Tibial artery (tissue), 4 donors: ENCODE results near the gene FAM20B.

Source experiments
- DNase-seq, 2 donors: peaks; one replicate each; pipeline ENCODE4 v3.0.0-alpha.2; 2019
- H3K27ac ChIP-seq, 2 donors: fragments of 200-600 bp; sonication (generic) in 1 of 2; 1 replicate in 1 of 2; 2 replicates in 1 of 2; pipeline ENCODE4 v1.5.1; 2018 to 2019; ENCODE audit warnings: mild to moderate bottlenecking in 1 of 2
- H3K27me3 ChIP-seq, 2 donors: fragments of 200-600 bp; sonication (generic) in 1 of 2; one replicate each; pipeline versions ENCODE4 v1.5.1 to v1.6.0; 2016 to 2019
- H3K36me3 ChIP-seq, 3 donors: fragments of 200-600 bp; sonication (generic) in 2 of 3; one replicate each; pipeline ENCODE4 v1.5.1; 2016 to 2019; ENCODE audit warnings: mild to moderate bottlenecking in 2 of 3
- H3K4me1 ChIP-seq, 4 donors: fragments of 200-600 bp; sonication (generic) in 2 of 4; 1 replicate in 3 of 4; 2 replicates in 1 of 4; pipeline ENCODE4 v1.5.1; 2016 to 2019
- H3K4me3 ChIP-seq, 2 donors: fragments of 200-600 bp; sonication (generic) in 1 of 2; 1 replicate in 1 of 2; 2 replicates in 1 of 2; pipeline ENCODE4 v1.5.1; 2018 to 2019; ENCODE audit warnings: mild to moderate bottlenecking in 2 of 2
- H3K9me3 ChIP-seq, 3 donors: fragments of 200-600 bp; sonication (generic) in 1 of 3; one replicate each; pipeline ENCODE4 v1.5.1; 2016 to 2019
- intact Hi-C: fragments of 100-400 bp; cut with DNase I; formaldehyde crosslinking; loops from one replicate; pipeline ENCODE4 v1.15.0; 2023; ENCODE audit warnings: low total_unique reads
- TF ChIP-seq, protein P1 (sequence below), 2 experiments: fragments of 200-600 bp in 1 of 2; fragments of 450-650 bp in 1 of 2; IDR thresholded peaks; one replicate each; pipeline ENCODE4 v1.5.1; 2017 to 2019; ENCODE audit warnings: antibody characterized with exemption in 2 of 2, mild to moderate bottlenecking in 1 of 2, moderate library complexity in 1 of 2

Gene FAM20B

DNA sequence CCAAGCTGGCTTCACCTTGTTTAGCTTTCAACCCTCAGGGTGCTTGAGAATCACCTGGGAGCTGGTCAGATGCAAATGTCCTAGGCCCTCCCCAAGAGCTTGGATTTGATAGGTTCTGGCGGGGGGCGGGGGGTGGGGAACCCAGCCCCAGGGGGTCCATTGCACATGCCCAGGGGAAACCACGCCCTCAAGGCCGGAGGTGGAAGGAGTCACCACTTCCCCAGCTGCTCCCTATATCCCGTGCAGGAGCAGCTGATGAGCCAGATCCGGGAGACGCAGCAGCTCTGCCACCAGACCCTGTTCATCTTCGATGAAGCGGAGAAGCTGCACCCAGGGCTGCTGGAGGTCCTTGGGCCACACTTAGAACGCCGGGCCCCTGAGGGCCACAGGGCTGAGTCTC lies 62.0 kb downstream of the FAM20B start:
- no peaks in the 10 kb centered on the region for H3K27me3 ChIP-seq
- TF ChIP-seq, protein P1, sequence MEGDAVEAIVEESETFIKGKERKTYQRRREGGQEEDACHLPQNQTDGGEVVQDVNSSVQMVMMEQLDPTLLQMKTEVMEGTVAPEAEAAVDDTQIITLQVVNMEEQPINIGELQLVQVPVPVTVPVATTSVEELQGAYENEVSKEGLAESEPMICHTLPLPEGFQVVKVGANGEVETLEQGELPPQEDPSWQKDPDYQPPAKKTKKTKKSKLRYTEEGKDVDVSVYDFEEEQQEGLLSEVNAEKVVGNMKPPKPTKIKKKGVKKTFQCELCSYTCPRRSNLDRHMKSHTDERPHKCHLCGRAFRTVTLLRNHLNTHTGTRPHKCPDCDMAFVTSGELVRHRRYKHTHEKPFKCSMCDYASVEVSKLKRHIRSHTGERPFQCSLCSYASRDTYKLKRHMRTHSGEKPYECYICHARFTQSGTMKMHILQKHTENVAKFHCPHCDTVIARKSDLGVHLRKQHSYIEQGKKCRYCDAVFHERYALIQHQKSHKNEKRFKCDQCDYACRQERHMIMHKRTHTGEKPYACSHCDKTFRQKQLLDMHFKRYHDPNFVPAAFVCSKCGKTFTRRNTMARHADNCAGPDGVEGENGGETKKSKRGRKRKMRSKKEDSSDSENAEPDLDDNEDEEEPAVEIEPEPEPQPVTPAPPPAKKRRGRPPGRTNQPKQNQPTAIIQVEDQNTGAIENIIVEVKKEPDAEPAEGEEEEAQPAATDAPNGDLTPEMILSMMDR (IDR thresholded peaks at IDR 0.05) = no peak
- no peaks in the 10 kb centered on the region for H3K9me3 ChIP-seq
- H3K27ac ChIP-seq = no peak overlapping the region
- intact Hi-C loops = no loop called here
- peaks cover 0 to 43% (median 37%) of the 10 kb centered on the region in 4 donors for H3K4me1 ChIP-seq
- no peak for DNase-seq
- no peak overlapping the region for H3K4me3 ChIP-seq
- H3K36me3 ChIP-seq = peaks cover 4 to 56% (median 18%) of the 10 kb centered on the region in 3 donors

DNA sequence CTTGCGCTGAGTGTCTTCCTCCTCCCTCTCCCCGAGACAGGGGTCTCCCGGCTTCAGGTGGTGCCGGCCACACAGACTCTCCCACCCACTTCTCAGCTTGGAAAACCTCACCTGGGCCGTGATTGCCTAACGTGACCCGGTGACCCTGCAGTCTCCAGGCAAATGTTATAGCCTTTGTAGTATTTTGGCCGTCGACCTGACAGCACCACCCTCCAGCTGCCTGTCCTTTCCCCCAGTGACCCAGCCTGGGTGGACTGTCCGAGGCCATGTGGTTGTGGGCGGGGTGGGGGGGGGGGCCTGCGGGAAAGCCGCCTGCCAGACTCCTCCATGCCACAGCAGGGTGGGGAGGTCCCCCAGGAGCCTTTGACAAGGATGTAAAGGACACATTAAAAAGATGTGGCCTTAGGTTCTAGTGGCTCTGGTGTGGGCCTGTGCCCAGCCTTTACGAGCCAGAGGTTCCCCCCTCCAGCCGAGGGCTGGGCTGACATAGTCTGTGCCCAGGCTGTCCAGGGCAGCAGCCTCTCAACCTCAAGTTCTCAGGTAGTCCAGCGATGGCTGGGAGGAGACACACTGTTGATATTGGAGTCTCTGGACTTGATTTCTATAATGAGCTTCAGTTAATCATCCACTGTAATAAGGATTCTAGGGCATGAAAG lies 64.3 kb downstream of the FAM20B start:
- intact Hi-C loops = no loop called here
- DNase-seq = no peak
- H3K36me3 ChIP-seq = peaks cover 18 to 75% (median 41%) of the 10 kb centered on the region in 3 donors

DNA sequence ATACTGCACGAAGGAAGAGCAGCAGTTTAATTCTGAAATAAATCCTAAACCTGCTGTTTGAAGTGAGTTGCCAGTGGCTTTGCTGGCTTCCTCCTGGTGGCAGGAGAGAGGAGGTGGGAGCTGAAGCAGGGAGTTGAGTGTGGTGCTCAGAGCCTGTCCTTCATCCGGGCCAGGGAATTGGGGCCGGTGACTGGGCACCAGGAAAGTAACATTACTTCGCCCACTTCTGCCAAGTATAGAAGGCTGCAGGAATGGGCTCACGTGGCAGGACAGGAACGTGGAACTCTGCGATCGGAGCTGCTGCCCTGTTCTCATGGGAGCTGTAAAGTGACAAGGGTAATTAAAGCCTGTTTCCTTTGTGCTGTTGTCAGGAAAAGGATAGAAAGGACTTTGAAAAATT lies 64.8 kb downstream of the FAM20B start:
- Histone ChIP-seq H3K4me1 (peaks cover 0 to 31% (median 29%) of the 10 kb centered on the region in 4 donors), H3K9me3 (no peaks in the 10 kb centered on the region), H3K27me3 (no peaks in the 10 kb centered on the region), H3K36me3 (peaks cover 23 to 78% (median 44%) of the 10 kb centered on the region in 3 donors), H3K4me3 (no peak overlapping the region), H3K27ac (peak overlapping the region; percentile 73 to 84)
- peak in 1 of 2 donors; percentile 80 for DNase-seq
- intact Hi-C loops = no loop called here
- TF ChIP-seq, protein P1 (IDR thresholded peaks at IDR 0.05) = peak; percentile 40 to 55

More for the DNA sequence above, 64.3 kb downstream of the FAM20B start:
- TF ChIP-seq, protein P1 (IDR thresholded peaks at IDR 0.05) = no peak
- H3K27ac ChIP-seq = peak overlapping the region; percentile 73 to 84
- H3K4me1 ChIP-seq = peaks cover 0 to 31% (median 29%) of the 10 kb centered on the region in 4 donors
- no peaks in the 10 kb centered on the region for H3K9me3 ChIP-seq
- no peak overlapping the region for H3K4me3 ChIP-seq
- H3K27me3 ChIP-seq = no peaks in the 10 kb centered on the region

DNA sequence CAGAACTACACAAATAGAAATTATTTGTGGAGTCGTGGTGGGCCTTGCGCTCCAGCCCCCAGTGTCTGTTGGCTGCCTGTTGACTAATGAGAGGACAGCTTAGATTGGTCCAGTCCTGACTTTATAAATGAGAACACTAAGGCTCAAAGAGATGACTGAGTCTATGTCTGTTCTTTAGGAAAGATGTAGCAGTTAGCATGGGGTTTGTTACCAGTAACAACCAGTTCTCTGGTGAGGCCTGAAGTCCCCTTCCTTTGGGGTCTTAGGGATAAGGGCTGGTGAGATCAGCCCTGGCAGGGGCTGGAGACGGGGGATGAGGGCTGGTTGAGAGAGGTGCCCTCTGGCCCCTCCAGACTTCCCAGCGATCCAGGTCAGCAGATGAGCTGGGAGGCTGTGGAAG lies 65.2 kb downstream of the FAM20B start:
- peak overlapping the region; percentile 73 to 84 for H3K27ac ChIP-seq
- no peak for DNase-seq
- TF ChIP-seq, protein P1 (IDR thresholded peaks at IDR 0.05) = no peak
- no peak overlapping the region for H3K4me3 ChIP-seq
- no peaks in the 10 kb centered on the region for H3K27me3 ChIP-seq
- intact Hi-C loops = no loop called here
- H3K9me3 ChIP-seq = no peaks in the 10 kb centered on the region
- H3K36me3 ChIP-seq = peaks cover 27 to 78% (median 44%) of the 10 kb centered on the region in 3 donors
- H3K4me1 ChIP-seq = peaks cover 0 to 31% (median 29%) of the 10 kb centered on the region in 4 donors

DNA sequence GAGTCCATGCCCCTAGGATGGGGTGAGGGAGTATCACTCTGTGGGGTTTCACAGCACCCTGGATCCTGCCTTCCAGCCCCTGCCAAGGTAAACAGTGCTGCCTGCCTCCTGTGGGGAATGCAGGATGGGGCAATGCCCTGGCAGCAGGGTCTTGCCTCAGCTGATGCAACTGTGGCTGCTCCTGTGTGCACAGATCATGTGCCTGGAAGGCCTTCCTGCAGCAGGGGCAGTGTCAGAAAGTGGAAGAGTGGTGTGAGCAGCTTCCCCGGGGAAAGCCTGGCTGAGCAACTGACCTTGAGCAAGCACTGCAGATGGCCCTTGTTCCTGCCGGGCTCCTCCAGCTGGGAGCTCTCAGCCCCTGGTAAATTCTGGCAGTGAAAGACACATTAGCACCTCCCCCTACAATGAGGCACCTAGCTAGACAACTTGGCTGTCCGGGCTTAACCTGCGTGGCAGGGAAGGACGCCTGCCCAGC lies 66.0 kb downstream of the FAM20B start:
- H3K27ac ChIP-seq = peak overlapping the region; percentile 73 to 84

More for the DNA sequence above, 66.0 kb downstream of the FAM20B start:
- TF ChIP-seq, protein P1 (IDR thresholded peaks at IDR 0.05) = no peak
- peaks cover 33 to 78% (median 49%) of the 10 kb centered on the region in 3 donors for H3K36me3 ChIP-seq
- H3K27me3 ChIP-seq = no peaks in the 10 kb centered on the region
- H3K9me3 ChIP-seq = no peaks in the 10 kb centered on the region
- no peak overlapping the region for H3K4me3 ChIP-seq
- H3K4me1 ChIP-seq = peaks cover 0 to 31% (median 29%) of the 10 kb centered on the region in 4 donors
- DNase-seq = peak; percentile 87 to 88
- intact Hi-C loops = no loop called here
